SW 1271 (cell line): Measurements from ENCODE around the gene TCF12.

Source experiments
- DNase-seq, 2 experiments: peaks; one replicate each; lab custom pipeline; 2025; lab: John Stamatoyannopoulos, UW

Gene TCF12

DNA sequence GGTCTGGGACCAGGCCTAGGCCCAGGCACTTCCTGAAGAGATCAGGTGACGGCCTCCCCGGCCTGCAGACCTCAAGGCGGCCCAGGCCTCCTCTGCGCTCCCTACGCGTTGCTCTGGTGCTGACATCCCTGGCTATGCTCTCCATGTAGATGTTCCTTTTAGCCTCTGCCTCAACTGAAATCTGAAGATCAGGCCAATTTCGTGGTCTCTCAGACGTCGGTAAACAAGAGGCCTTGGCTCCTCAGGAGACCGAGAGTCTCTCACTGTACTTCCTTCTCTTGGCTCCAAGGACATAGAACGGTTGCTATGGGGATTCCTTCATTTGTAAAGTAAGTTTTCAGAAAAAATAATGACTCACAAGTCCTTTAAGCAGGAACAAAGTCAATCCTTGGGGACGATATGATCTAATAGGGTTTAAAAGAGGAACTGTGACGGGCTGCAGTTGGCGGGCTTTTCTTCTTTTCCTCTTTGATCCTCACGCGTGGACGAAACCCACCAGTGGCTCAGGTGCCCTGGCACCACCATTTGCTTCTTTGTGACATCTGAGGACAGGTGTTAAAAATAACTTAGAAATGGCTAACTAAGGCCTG, 402.3 kb downstream of the TCF12 start:
- no peak for DNase-seq

GRCh38 chr15:57321485-57321884, 403.0 kb downstream of the TCF12 start:
- no peak for DNase-seq

GRCh38 chr15:57321973-57322601, 403.6 kb downstream of the TCF12 start:
- DNase-seq, result no peak

DNA sequence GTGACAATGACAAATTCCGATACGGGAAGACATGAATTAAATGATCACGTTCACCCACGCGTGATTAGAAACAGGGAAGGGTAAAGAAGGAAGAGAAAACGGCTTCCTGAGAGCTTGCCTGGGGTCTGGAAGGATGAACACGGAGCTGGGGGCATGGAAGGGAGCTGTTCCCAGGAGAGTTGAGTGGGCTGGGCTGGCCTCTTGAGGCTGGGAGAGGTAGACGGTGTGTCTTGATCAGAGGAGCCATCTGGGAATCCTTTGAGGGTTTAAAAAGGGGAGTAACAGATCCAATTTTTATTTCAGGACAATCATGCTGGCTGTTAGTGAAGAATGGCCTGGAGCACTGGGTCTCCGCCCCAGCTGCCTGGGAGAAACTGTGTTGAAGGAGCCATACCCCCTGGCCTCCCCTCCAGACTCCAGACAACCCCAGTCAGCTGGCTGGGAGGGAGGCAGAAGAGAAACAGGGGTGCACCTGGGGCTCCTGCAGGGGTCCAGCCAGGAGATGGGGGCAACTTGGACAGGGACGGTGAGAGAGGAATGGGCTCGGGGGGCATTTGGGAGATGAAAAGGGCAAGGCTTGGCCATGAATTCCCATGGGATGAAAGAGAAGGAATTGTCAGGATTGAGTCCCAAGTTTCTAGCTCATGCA, 404.3 kb downstream of the TCF12 start:
- DNase-seq, result no peak

DNA sequence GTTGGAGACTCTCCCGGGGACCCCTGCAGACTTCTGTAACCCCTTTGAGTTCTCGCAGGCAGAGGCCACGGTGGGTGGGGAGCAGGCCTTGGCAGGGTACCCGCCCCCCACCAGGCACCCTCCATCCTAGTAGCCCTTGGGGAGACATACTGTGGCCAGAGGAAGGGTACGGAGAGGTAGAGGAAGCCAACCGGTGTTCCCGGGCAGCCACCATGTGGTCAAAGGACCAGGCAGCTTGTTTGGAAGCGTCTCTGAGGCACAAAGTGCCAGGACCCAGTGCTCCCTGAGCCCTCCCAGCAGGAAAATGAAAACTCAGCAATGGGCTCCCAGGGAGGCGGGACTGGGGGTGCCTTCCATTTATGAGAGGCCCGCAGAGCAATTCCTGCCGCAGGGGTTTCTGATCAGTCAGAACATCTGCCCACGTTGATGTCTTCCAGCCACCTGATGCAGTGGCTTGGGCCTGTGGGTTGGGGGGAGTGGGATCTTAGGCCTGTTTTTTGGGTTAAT, 404.9 kb downstream of the TCF12 start:
- no peak for DNase-seq

- DNase-seq, result no peak
These were observed 405.6 kb downstream of the TCF12 start for GRCh38 chr15:57323806-57324589.

- no peak for DNase-seq
These were observed 406.1 kb downstream of the TCF12 start for GRCh38 chr15:57324590-57324890.

- no peak for DNase-seq
These were observed 406.7 kb downstream of the TCF12 start for GRCh38 chr15:57324944-57325679.

- DNase-seq, result no peak
These were observed 407.8 kb downstream of the TCF12 start for GRCh38 chr15:57326196-57326595.

DNA sequence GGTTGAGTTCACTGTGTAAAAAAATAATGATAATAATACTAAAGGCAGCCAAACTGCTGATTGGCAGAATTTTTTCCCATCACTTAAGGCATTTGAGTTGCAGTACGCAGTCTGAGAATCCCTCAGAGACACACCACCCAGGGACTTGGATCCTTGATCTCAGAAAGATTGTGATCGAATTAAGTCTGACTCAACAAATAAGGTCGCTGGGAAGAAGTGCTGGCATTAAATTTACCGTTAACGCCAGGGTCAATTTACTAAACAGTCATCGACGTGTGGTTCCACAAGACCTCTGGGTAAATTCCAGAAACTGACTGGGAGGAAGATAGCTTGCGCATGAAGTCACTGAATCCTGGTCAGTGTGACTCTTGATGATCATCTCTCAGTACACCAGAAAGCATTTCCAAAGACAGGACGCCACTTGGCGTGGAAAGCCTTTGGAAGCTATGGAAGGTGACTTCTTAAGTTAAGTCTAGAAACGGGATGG, 409.6 kb downstream of the TCF12 start:
- DNase-seq, result no peak

DNA sequence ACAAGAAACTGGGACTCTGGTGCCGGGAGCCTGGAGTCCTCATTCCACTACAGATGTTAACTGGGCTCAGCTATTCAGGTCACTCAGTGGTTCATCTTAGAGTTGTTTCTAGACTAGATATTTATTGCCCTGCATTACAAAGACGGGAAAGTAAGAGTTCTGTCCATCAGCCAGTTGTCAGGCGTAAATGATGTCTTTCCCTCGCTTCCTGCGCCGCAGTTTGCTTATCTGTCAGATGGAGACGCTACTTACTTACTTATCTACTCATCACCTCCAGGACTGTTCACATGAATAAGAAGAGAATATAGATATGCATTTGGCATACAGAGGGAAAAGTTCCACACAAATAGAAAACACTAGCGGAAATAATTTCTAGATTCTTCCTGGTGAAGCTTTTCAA, 410.0 kb downstream of the TCF12 start:
- no peak for DNase-seq

DNA sequence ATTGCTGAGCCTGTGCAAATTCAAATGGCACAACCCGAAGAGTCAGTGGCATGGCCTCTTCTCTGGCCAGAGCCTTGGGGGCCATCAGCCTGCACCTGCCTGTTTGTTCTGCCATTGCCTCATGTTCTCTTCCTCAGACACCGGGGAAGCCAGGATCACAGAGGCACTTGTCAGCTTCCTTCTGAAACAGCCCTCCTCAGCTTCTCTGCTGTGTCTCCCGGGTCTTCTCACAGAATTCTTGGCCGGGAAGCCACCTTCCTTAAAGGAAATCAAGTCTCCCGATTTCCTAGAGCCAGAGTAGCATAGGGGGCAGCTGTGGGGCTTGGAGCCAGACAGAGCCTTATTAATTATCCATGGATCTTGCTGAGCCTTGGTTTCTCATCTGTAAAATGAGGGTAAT, 410.5 kb downstream of the TCF12 start:
- no peak for DNase-seq

DNA sequence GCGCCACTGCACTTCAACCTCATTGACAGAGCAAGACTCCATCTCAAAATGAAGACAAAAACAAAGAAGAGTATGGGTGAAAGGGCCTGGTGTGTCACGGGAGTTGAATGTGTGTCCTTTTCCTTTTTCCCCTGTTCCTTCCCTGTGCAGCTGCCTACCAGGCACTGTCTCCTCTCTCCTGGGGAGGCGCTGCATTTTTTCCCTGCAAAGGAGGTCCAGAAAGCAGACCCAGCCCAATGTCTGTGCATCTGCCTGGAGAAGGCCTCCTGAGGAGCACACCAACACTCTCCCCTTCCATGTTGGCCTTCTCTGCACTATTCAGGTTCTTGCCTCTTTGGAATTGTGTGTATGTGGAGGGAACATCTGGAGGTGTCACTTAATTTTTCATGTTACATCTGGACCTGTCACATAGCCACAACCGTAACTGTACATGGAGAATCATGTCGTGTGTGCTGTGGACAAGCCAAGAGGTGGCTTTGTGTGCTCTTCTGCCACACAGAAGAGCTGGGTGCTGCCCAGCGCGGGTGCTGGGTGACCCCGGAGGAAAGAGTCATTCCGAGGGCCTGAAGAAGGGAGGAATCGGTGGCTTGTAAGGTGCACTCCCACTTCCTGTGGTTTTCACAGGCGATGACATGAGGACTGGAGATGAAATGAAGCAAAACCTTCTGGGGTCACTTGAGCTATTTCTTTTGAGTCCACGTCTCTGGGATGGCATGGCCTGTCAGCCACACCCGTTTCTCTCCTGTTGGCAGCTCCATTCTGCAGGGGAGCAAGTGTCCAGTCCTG, 411.3 kb downstream of the TCF12 start:
- DNase-seq, result no peak

DNA sequence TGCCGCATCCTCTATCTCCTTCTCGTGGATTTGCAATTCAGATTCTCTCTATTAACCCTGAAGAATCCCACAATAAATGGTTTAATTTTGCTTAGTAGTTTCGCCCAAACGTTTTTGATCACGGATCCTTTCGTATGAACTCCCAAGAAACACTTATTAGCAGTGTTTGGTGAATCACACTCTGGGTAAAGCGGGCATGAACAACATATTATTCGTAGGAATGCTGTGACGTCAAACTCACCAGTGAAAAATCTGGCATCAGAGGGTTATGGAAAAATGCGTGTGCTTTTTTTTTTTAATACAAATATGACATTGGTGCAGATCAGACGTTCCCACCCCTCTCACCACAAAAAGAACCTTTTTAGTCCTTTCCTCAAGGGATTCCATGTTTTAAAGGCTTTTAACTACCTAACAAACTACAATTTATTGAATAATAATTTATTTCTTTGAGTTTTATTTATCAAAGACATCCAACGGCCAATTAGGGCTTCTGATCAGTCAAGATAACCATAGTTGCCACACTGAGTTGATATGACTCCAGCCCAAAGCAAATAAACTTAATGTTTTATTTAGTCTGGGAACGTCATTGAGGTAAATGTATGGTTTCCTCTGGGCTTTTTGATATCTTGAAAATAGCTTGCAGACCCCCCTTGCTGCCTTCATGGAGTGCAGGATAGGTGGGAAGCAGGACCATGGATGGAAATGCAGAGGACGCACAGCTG, 412.3 kb downstream of the TCF12 start:
- no peak for DNase-seq

GRCh38 chr15:57332326-57332725, 413.9 kb downstream of the TCF12 start:
- DNase-seq, result no peak

- DNase-seq, result peak in 1 of 2 experiments; percentile 22
These were observed 415.0 kb downstream of the TCF12 start for GRCh38 chr15:57333487-57333886.

- no peak for DNase-seq
These were observed 415.8 kb downstream of the TCF12 start for GRCh38 chr15:57334257-57334656.

DNA sequence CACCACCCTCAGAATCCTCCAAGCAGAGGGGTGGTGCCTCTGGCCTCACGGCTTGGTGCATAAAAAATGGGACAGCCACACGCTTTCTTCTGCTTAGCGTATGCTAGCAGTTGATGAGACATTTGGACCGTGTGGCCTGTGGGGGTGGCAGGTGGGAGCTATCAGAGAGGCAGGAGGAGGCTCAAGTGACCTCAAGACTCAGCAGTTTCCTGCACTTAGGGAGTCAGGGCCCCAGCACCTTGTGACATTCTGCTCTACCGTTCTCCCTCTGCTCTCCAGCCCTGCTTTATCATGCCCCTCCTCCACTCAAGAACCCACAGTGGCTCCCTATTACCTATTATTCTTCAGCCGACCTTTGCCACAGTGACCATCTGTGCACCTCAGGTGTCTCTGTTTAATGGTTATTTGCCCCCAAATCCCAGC, 416.9 kb downstream of the TCF12 start:
- no peak for DNase-seq

DNA sequence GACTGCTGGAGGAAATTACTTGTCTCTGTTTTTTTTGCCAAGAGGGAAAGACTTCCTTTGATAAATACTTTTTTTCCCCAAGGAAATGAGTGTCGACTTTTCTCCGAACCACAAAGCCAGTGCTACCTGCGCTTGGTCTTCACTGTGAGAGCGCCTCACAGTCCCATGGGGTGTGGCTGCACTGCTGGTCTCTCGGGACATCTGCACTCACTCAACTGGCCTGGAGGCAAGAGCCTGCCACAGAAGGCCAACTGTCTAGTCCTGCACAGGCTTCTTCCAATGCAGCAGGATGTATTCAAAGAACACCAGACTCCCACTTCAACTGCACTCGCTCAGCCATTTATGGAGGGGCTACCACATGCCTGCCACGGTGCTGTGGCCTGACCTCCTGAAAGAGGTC, 417.3 kb downstream of the TCF12 start:
- DNase-seq, result no peak

- no peak for DNase-seq
These were observed 419.5 kb downstream of the TCF12 start for GRCh38 chr15:57337868-57338411.
